Erythroblast (primary cell): ENCODE data around the gene RDH5.

ENCODE experiments used
- DNase-seq, 2 experiments: peaks; one replicate each; lab custom pipeline; 2025; lab: John Stamatoyannopoulos, UW
- GATA1 ChIP-seq: IDR thresholded peaks from 2 replicates; pipeline ENCODE4 v1.6.1; 2011; ENCODE audit warnings: low read depth, mild to moderate bottlenecking, control low read depth, low read length, moderate library complexity
- POLR2A ChIP-seq: IDR thresholded peaks from 2 replicates; pipeline ENCODE4 v1.6.1; 2011; ENCODE audit warnings: mild to moderate bottlenecking, low read length

Gene RDH5

GRCh38 chr12:55736076-55736475 lies 15.9 kb downstream of the RDH5 start:
- TF ChIP-seq GATA1 (no peak), POLR2A (no peak)
- DNase-seq: no peak

- peak; percentile 76 to 80 for DNase-seq
- TF ChIP-seq POLR2A (no peak), GATA1 (no peak)
Observed at GRCh38 chr12:55736780-55737580, 16.8 kb downstream of the RDH5 start.

GRCh38 chr12:55737581-55738122 lies 17.5 kb downstream of the RDH5 start:
- DNase-seq: peak; percentile 48 to 51
- TF ChIP-seq POLR2A: no peak
- no peak for TF ChIP-seq GATA1

- peak; percentile 89 to 91 for DNase-seq
- TF ChIP-seq POLR2A (peak; percentile 51), GATA1 (no peak)
Observed at GRCh38 chr12:55738123-55739024, 18.2 kb downstream of the RDH5 start.

GRCh38 chr12:55739025-55739378 lies 18.8 kb downstream of the RDH5 start:
- TF ChIP-seq POLR2A (no peak), GATA1 (no peak)
- no peak for DNase-seq

GRCh38 chr12:55741931-55742680 lies 21.9 kb downstream of the RDH5 start:
- TF ChIP-seq GATA1: no peak
- no peak for TF ChIP-seq POLR2A
- DNase-seq: no peak

- peak; percentile 58 to 66 for DNase-seq
- TF ChIP-seq POLR2A: no peak
- TF ChIP-seq GATA1: no peak
Observed at GRCh38 chr12:55742719-55743405, 22.7 kb downstream of the RDH5 start, which contains the start of gene GDF11. GDF11 (plus strand) TSS chr12:55743122; CDS start chr12:55743317, 195 bp downstream.

GRCh38 chr12:55743406-55744339 lies 23.5 kb downstream of the RDH5 start:
- TF ChIP-seq GATA1: no peak
- TF ChIP-seq POLR2A: no peak
- peak; percentile 71 to 75 for DNase-seq

- TF ChIP-seq POLR2A (no peak), GATA1 (no peak)
- DNase-seq: no peak
Observed at GRCh38 chr12:55744340-55745030, 24.3 kb downstream of the RDH5 start.

- DNase-seq: peak; percentile 22 to 48
- TF ChIP-seq GATA1 (no peak), POLR2A (no peak)
Observed at GRCh38 chr12:55745361-55746173, 25.4 kb downstream of the RDH5 start.
